SK-N-SH (cell line): Measurements from ENCODE around the gene KLHDC8A. TPM values are rescaled to one million over a fixed set of nuclear protein-coding genes. Genes with fewer than 3 reads are reported as not detected.
A peak's percentile ranks its signal among the peaks of the same experiment; 100 is the strongest.

Source experiments
- CTCF ChIA-PET: fragments of 300-600, 350-600 bp; formaldehyde crosslinking; extraction: SDS; loops from one replicate; lab custom pipeline; 2021; lab: Yijun Ruan, JAX
- POLR2A ChIA-PET: fragments of 350-600 bp; sonication (Branson Sonifier 250); formaldehyde crosslinking; extraction: SDS; loops from one replicate; lab custom pipeline; 2020; ENCODE audit warnings: antibody characterized with exemption, inconsistent platforms; lab: Yijun Ruan, JAX
- DNase-seq: peaks from one replicate; pipeline ENCODE4 v3.0.0; 2012
- H2AFZ ChIP-seq: fragments of 200-600 bp; sonication (generic); 2 replicates; pipeline ENCODE4 v1.8.1; 2016; ENCODE audit warnings: antibody characterized with exemption, mild to moderate bottlenecking, low read depth
- H3F3A ChIP-seq: fragments of 200-600 bp; sonication (generic); replicated peaks from 2 replicates; pipeline ENCODE3; 2016; ENCODE audit warnings: antibody characterized with exemption, mild to moderate bottlenecking; ENCODE audit not compliant: insufficient read depth
- H3K27ac ChIP-seq, 2 experiments: fragments of 200-500 bp in 1 of 2; fragments of 200-600 bp in 1 of 2; sonication (Bioruptor generic) in 1 of 2; sonication (generic), shearing (Covaris generic) in 1 of 2; 2 replicates each; pipeline versions ENCODE4 v1.5.1 to v1.6.1; 2014 to 2016; ENCODE audit warnings: low read depth in 2 of 2, inconsistent platforms in 1 of 2, low read length in 1 of 2, mild to moderate bottlenecking in 1 of 2, mixed read lengths in 1 of 2
- H3K27me3 ChIP-seq: fragments of 200-600 bp; sonication (generic), shearing (Covaris generic); 2 replicates; pipeline ENCODE4 v1.6.1; 2016; ENCODE audit warnings: mixed run types; ENCODE audit not compliant: insufficient read depth
- H3K36me3 ChIP-seq, 2 experiments: fragments of 200-500 bp in 1 of 2; fragments of 200-600 bp in 1 of 2; sonication (Bioruptor generic) in 1 of 2; sonication (generic) in 1 of 2; replicated peaks in 1 of 2; 2 replicates each; pipeline versions ENCODE3 to v1.5.1; 2014 to 2016; ENCODE audit warnings: low read length in 1 of 2, mild to moderate bottlenecking in 1 of 2; ENCODE audit not compliant: insufficient read depth in 2 of 2, control insufficient read depth in 1 of 2
- H3K4me1 ChIP-seq, 2 experiments: fragments of 200-500 bp in 1 of 2; fragments of 200-600 bp in 1 of 2; sonication (Bioruptor generic) in 1 of 2; sonication (generic), shearing (Covaris generic) in 1 of 2; 2 replicates each; pipeline versions ENCODE4 v1.5.1 to v1.6.1; 2014 to 2016; ENCODE audit warnings: low read depth in 1 of 2, low read length in 1 of 2, mixed run types in 1 of 2; ENCODE audit not compliant: insufficient read depth in 2 of 2, control insufficient read depth in 1 of 2
- H3K4me2 ChIP-seq: fragments of 200-600 bp; sonication (generic), shearing (Covaris generic); 2 replicates; pipeline ENCODE4 v1.6.1; 2017; ENCODE audit warnings: mixed run types
- H3K4me3 ChIP-seq, 2 experiments: fragments of 200-500 bp in 1 of 2; fragments of 200-600 bp in 1 of 2; sonication (Bioruptor generic) in 1 of 2; sonication (generic), shearing (Covaris generic) in 1 of 2; 2 replicates each; pipeline versions ENCODE4 v1.5.1 to v1.8.1; 2014 to 2016; ENCODE audit warnings: low read depth in 2 of 2, inconsistent platforms in 1 of 2, low read length in 1 of 2, mild to moderate bottlenecking in 1 of 2, mixed read lengths in 1 of 2, moderate library complexity in 1 of 2
- H3K79me2 ChIP-seq: fragments of 200-600 bp; sonication (generic); 2 replicates; pipeline ENCODE4 v1.8.1; 2017; ENCODE audit warnings: mild to moderate bottlenecking; ENCODE audit not compliant: insufficient read depth
- H3K9ac ChIP-seq: fragments of 200-600 bp; sonication (generic); 2 replicates; pipeline ENCODE4 v1.6.1; 2017; ENCODE audit warnings: mixed run types
- H3K9me2 ChIP-seq: fragments of 200-600 bp; sonication (generic); 2 replicates; pipeline ENCODE4 v1.6.1; 2017; ENCODE audit warnings: mixed run types
- H3K9me3 ChIP-seq: fragments of 200-600 bp; sonication (generic); 2 replicates; pipeline ENCODE4 v1.6.1; 2017; ENCODE audit warnings: mixed run types, mild to moderate bottlenecking, moderate library complexity
- H4K20me1 ChIP-seq: fragments of 200-600 bp; sonication (generic); 2 replicates; pipeline ENCODE4 v1.6.1; 2017; ENCODE audit warnings: mild to moderate bottlenecking, mixed run types; ENCODE audit not compliant: insufficient read depth
- EP300 ChIP-seq, 2 experiments: IDR thresholded peaks; 2 replicates each; pipeline versions ENCODE4 v1.4.0 to v1.6.1; 2012; ENCODE audit warnings: borderline replicate concordance in 1 of 2, low read depth in 1 of 2, low read length in 1 of 2
- FOXM1 ChIP-seq: IDR thresholded peaks from 2 replicates; pipeline ENCODE4 v1.4.0; 2012; ENCODE audit warnings: low read depth, mild to moderate bottlenecking
- GATA2 ChIP-seq: sonication (generic); formaldehyde crosslinking; IDR thresholded peaks from 2 replicates; pipeline ENCODE4 v1.5.0; 2020; ENCODE audit warnings: mild to moderate bottlenecking, missing genetic modification reagents
- JUND ChIP-seq: IDR thresholded peaks from 2 replicates; pipeline ENCODE4 v1.4.0; 2012
- RCOR1 ChIP-seq: fragments of 150-350 bp; IDR thresholded peaks from 2 replicates; pipeline ENCODE4 v1.6.1; 2017; ENCODE audit warnings: antibody characterized with exemption, low read length
- RFX5 ChIP-seq: IDR thresholded peaks from 2 replicates; pipeline ENCODE4 v1.6.1; 2012; ENCODE audit warnings: mild to moderate bottlenecking, improper control_type of control experiment, low read length
- RXRA ChIP-seq: IDR thresholded peaks from 2 replicates; pipeline ENCODE4 v1.4.0; 2012; ENCODE audit warnings: low read depth, mild to moderate bottlenecking, borderline replicate concordance
- SIN3A ChIP-seq: IDR thresholded peaks from 2 replicates; pipeline ENCODE4 v1.6.1; 2012; ENCODE audit warnings: low read depth, mild to moderate bottlenecking, low read length, moderate library complexity, borderline replicate concordance
- SMC3 ChIP-seq: IDR thresholded peaks from 2 replicates; pipeline ENCODE4 v1.6.1; 2012; ENCODE audit warnings: low read depth, low read length, improper control_type of control experiment
- YY1 ChIP-seq: IDR thresholded peaks from 2 replicates; pipeline ENCODE4 v1.4.0; 2012; ENCODE audit warnings: low read depth, mild to moderate bottlenecking
- WGBS: methylation state at CpG from one replicate; pipeline ENCODE4 v1.1.6; 2017; ENCODE audit warnings: low lambda C conversion rate; 5-methylcytosine and 5-hydroxymethylcytosine counted together
- polyA plus RNA-seq, 3 experiments: library from polyadenylated mRNA; depleted of rRNA; stranded (reverse); fragments of >200 nt; gene quantifications; 2 replicates each; pipeline ENCODE4 v1.2.3, GENCODE V29; 2012
- TF ChIP-seq, protein P1 (sequence below): IDR thresholded peaks from 2 replicates; pipeline ENCODE4 v1.4.0; 2012; ENCODE audit warnings: low read depth, borderline replicate concordance
- TF ChIP-seq, protein P2 (sequence below): fragments of 200-600 bp; sonication (generic); IDR thresholded peaks from 2 replicates; pipeline ENCODE4 v1.6.1; 2017; ENCODE audit warnings: antibody characterized with exemption, mild to moderate bottlenecking, moderate library complexity
- TF ChIP-seq, protein P3 (sequence below): fragments of 150-350 bp; IDR thresholded peaks from 2 replicates; pipeline ENCODE4 v1.6.1; 2017; ENCODE audit warnings: antibody characterized with exemption, low read length, low read depth, borderline replicate concordance
- TF ChIP-seq, protein P4 (sequence below): IDR thresholded peaks from 2 replicates; pipeline ENCODE4 v1.4.0; 2012; ENCODE audit warnings: low read depth

Gene KLHDC8A
- polyA plus RNA-seq, 1 of the 3 experiments (the other 2 are of a cell fraction), result 0.02 TPM

DNA sequence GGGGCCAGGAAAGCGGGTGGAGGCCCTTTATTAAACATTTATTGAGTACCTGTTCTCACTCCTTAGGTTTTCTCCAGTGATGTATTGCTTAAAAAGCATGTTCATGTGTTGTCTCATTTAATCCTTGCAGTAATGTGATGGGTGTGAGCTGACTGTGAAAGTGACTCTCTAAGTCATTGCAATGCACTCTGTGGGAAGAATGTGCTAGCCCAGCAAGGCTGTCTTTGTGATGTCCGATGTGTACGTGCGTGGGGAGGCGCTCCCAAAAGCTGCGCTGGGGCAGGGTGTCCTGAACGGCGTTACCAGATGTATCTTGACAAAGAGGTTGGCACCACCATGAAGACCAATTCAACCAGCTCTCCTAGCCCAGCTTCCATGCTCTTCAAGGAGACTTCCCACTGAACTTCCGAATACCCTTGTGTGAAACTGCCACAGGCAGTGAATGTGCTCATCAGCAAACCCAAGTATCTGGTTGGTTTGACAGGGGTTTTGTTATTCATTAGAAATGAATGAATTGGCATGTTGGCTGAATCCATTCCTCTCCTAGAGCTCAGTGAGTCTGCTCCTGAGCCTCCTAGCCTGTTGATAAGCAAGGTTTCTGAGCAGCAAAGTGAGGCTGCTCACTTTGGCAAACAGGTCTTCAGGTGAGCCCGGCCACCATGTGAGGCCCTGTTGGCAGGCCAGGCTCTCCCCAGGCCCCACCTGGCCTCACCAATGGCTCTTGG is 63.2 kb downstream of the KLHDC8A start:
- H3K36me3 ChIP-seq, result no peaks in the 10 kb centered on the region
- no peak overlapping the region for H3K4me3 ChIP-seq
- H3K4me2 ChIP-seq, result peak overlapping the region; percentile 64
- no peaks in the 10 kb centered on the region for H3K9me2 ChIP-seq
- H3K4me1 ChIP-seq, result peaks cover 2 to 33% of the 10 kb centered on the region in 2 experiments; a peak in 3 of 4 replicates
- no peak for DNase-seq
- H3K27ac ChIP-seq, result peak overlapping the region; percentile 36 to 95; a peak in 3 of 4 replicates
- 97% methylated on average over 6 of the region's 10 CpGs for WGBS
- no peak for TF ChIP-seq EP300 (IDR thresholded peaks at IDR 0.05; ENCODE audit: borderline replicate concordance in 1 of 2, low read depth in 1 of 2, low read length in 1 of 2)
- TF ChIP-seq, protein P1, sequence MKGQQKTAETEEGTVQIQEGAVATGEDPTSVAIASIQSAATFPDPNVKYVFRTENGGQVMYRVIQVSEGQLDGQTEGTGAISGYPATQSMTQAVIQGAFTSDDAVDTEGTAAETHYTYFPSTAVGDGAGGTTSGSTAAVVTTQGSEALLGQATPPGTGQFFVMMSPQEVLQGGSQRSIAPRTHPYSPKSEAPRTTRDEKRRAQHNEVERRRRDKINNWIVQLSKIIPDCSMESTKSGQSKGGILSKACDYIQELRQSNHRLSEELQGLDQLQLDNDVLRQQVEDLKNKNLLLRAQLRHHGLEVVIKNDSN, result no peak
- TF ChIP-seq, protein P2, sequence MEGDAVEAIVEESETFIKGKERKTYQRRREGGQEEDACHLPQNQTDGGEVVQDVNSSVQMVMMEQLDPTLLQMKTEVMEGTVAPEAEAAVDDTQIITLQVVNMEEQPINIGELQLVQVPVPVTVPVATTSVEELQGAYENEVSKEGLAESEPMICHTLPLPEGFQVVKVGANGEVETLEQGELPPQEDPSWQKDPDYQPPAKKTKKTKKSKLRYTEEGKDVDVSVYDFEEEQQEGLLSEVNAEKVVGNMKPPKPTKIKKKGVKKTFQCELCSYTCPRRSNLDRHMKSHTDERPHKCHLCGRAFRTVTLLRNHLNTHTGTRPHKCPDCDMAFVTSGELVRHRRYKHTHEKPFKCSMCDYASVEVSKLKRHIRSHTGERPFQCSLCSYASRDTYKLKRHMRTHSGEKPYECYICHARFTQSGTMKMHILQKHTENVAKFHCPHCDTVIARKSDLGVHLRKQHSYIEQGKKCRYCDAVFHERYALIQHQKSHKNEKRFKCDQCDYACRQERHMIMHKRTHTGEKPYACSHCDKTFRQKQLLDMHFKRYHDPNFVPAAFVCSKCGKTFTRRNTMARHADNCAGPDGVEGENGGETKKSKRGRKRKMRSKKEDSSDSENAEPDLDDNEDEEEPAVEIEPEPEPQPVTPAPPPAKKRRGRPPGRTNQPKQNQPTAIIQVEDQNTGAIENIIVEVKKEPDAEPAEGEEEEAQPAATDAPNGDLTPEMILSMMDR, result no peak
- no peak for TF ChIP-seq JUND
- TF ChIP-seq, protein P3, sequence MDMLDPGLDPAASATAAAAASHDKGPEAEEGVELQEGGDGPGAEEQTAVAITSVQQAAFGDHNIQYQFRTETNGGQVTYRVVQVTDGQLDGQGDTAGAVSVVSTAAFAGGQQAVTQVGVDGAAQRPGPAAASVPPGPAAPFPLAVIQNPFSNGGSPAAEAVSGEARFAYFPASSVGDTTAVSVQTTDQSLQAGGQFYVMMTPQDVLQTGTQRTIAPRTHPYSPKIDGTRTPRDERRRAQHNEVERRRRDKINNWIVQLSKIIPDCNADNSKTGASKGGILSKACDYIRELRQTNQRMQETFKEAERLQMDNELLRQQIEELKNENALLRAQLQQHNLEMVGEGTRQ, result no peak
- TF ChIP-seq YY1, result no peak
- TF ChIP-seq, protein P4, sequence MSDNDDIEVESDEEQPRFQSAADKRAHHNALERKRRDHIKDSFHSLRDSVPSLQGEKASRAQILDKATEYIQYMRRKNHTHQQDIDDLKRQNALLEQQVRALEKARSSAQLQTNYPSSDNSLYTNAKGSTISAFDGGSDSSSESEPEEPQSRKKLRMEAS, result no peak
- TF ChIP-seq SIN3A, result no peak
- TF ChIP-seq FOXM1, result no peak
- no peak for TF ChIP-seq RCOR1
- no peak for TF ChIP-seq RFX5
- no peak for TF ChIP-seq RXRA
- TF ChIP-seq GATA2 (CRISPR knock-in tag), result no peak
- TF ChIP-seq SMC3, result no peak
- CTCF ChIA-PET, result interaction anchor here (0.7 to 46.8 kb wide), 6 partner anchors 22 to 487 kb away, joined by 3 to 1368 read pairs (median 4); no protein-coding TSS in a partner anchor
- no peak overlapping the region for H2AFZ ChIP-seq
- POLR2A ChIA-PET, result no interaction called here
- H3K9me3 ChIP-seq, result no peaks in the 10 kb centered on the region
- H4K20me1 ChIP-seq, result no peaks in the 10 kb centered on the region
- peaks cover 28% of the 10 kb centered on the region for H3F3A ChIP-seq
- H3K79me2 ChIP-seq, result no peaks in the 10 kb centered on the region
- peak overlapping the region; percentile 48; the same call in 1 of the 2 replicates for H3K9ac ChIP-seq
- no peaks in the 10 kb centered on the region for H3K27me3 ChIP-seq
